ENCODE results near the gene ZNF609. TPM values are rescaled to one million over a fixed set of nuclear protein-coding genes. Genes with fewer than 3 reads are reported as not detected.
"Not testable (repeated sequence)": the region's sequence is repeated elsewhere in the genome, so short reads cannot be mapped to it uniquely, and the experiment has no call there.

The ZNF609 gene
- total and polyA plus RNA-seq, 2 experiments from 2014 or later, result 12.5 to 23.0 TPM

GRCh38 chr15:64586259-64586870 lies 126.0 kb downstream of the ZNF609 start:
- H3K27ac ChIP-seq, result no peak overlapping the region
- 85% methylated on average over 12 of the region's 12 CpGs for WGBS (ENCODE audit: low lambda C conversion rate, missing lambda C conversion rate)

GRCh38 chr15:64586984-64587383 lies 126.6 kb downstream of the ZNF609 start:
- Histone ChIP-seq H3K4me1 (ENCODE audit: insufficient read depth) (peaks cover 12% of the 10 kb centered on the region), H3K79me2 (peaks cover 91% of the 10 kb centered on the region), H2AFZ (no peak overlapping the region), H3K36me3 (replicated peaks; ENCODE audit: insufficient read depth, low read depth) (no peaks in the 10 kb centered on the region), H3K9me2 (replicated peaks; ENCODE audit: insufficient read depth) (no peaks in the 10 kb centered on the region), H3K27me3 (no peaks in the 10 kb centered on the region), H3K9me3 (ENCODE audit: low read depth) (no peaks in the 10 kb centered on the region), H3K27ac (no peak overlapping the region), H3K4me2 (no peak overlapping the region), H4K20me1 (ENCODE audit: insufficient read depth, poor library complexity, severe bottlenecking) (peaks cover 21% of the 10 kb centered on the region), H3K4me3 (no peak overlapping the region)
- WGBS (ENCODE audit: low lambda C conversion rate, missing lambda C conversion rate), result 91% methylated on average over 4 of the region's 4 CpGs
- no peak for DNase-seq (ENCODE audit: low spot score)
- no peak for TF ChIP-seq EZH2phosphoT487 (IDR thresholded peaks at IDR 0.05; ENCODE audit: low read depth, severe bottlenecking, unreplicated experiment)
- TF ChIP-seq EZH2 (IDR thresholded peaks at IDR 0.05; ENCODE audit: borderline replicate concordance), result no peak
- no peak for TF ChIP-seq CTCF (IDR thresholded peaks at IDR 0.05; ENCODE audit: poor library complexity)

More at GRCh38 chr15:64586259-64586870, 126.0 kb downstream of the ZNF609 start:
- no peaks in the 10 kb centered on the region for H3K27me3 ChIP-seq
- TF ChIP-seq EZH2phosphoT487 (IDR thresholded peaks at IDR 0.05; ENCODE audit: low read depth, severe bottlenecking, unreplicated experiment), result no peak
- no peak for TF ChIP-seq EZH2 (IDR thresholded peaks at IDR 0.05; ENCODE audit: borderline replicate concordance)
- no peak for TF ChIP-seq CTCF (IDR thresholded peaks at IDR 0.05; ENCODE audit: poor library complexity)
- no peaks in the 10 kb centered on the region for H3K36me3 ChIP-seq (replicated peaks; ENCODE audit: insufficient read depth, low read depth)
- H3K4me2 ChIP-seq, result no peak overlapping the region
- no peak for DNase-seq (ENCODE audit: low spot score)
- peaks cover 17% of the 10 kb centered on the region for H3K4me1 ChIP-seq (ENCODE audit: insufficient read depth)
- no peak overlapping the region for H3K4me3 ChIP-seq
- no peak overlapping the region for H2AFZ ChIP-seq
- H3K79me2 ChIP-seq, result peaks cover 91% of the 10 kb centered on the region
- H3K9me2 ChIP-seq (replicated peaks; ENCODE audit: insufficient read depth), result no peaks in the 10 kb centered on the region
- H4K20me1 ChIP-seq (ENCODE audit: insufficient read depth, poor library complexity, severe bottlenecking), result peaks cover 25% of the 10 kb centered on the region
- peaks cover 5% of the 10 kb centered on the region for H3K9me3 ChIP-seq (ENCODE audit: low read depth)

GRCh38 chr15:64589435-64590084 lies 129.2 kb downstream of the ZNF609 start:
- TF ChIP-seq CTCF (IDR thresholded peaks at IDR 0.05; ENCODE audit: poor library complexity), result no peak
- no peak for TF ChIP-seq EZH2 (IDR thresholded peaks at IDR 0.05; ENCODE audit: borderline replicate concordance)
- no peak for TF ChIP-seq EZH2phosphoT487 (IDR thresholded peaks at IDR 0.05; ENCODE audit: low read depth, severe bottlenecking, unreplicated experiment)
- H3K9me2 ChIP-seq (replicated peaks; ENCODE audit: insufficient read depth), result no peaks in the 10 kb centered on the region
- no peaks in the 10 kb centered on the region for H3K9me3 ChIP-seq (ENCODE audit: low read depth)
- WGBS (ENCODE audit: low lambda C conversion rate, missing lambda C conversion rate), result 38% methylated on average over 3 of the region's 3 CpGs
- H4K20me1 ChIP-seq (ENCODE audit: insufficient read depth, poor library complexity, severe bottlenecking), result peaks cover 15% of the 10 kb centered on the region
- H3K4me2 ChIP-seq, result no peak overlapping the region
- H3K4me1 ChIP-seq (ENCODE audit: insufficient read depth), result peaks cover 11% of the 10 kb centered on the region
- H3K27me3 ChIP-seq, result no peaks in the 10 kb centered on the region
- no peak overlapping the region for H2AFZ ChIP-seq
- no peak overlapping the region for H3K4me3 ChIP-seq
- H3K36me3 ChIP-seq (replicated peaks; ENCODE audit: insufficient read depth, low read depth), result no peaks in the 10 kb centered on the region
- no peak overlapping the region for H3K27ac ChIP-seq
- DNase-seq (ENCODE audit: low spot score), result no peak
- H3K79me2 ChIP-seq, result peaks cover 92% of the 10 kb centered on the region

GRCh38 chr15:64592845-64593244 lies 132.5 kb downstream of the ZNF609 start:
- H3K27me3 ChIP-seq; DNase-seq (ENCODE audit: low spot score); H3K9me2 ChIP-seq (replicated peaks; ENCODE audit: insufficient read depth); H3K27ac ChIP-seq; H3K4me2 ChIP-seq; H3K9me3 ChIP-seq (ENCODE audit: low read depth); H2AFZ ChIP-seq; H3K4me3 ChIP-seq; H3K36me3 ChIP-seq (replicated peaks; ENCODE audit: insufficient read depth, low read depth): not testable (repeated sequence)
- H3K79me2 ChIP-seq, result peaks cover 91% of the 10 kb centered on the region
- peaks cover 17% of the 10 kb centered on the region for H4K20me1 ChIP-seq (ENCODE audit: insufficient read depth, poor library complexity, severe bottlenecking)
- peaks cover 19% of the 10 kb centered on the region for H3K4me1 ChIP-seq (ENCODE audit: insufficient read depth)
- WGBS (ENCODE audit: low lambda C conversion rate, missing lambda C conversion rate), result 97% methylated on average over 18 of the region's 18 CpGs
